ENCODE results near the gene ITGB6. TPM values are rescaled to one million over a fixed set of nuclear protein-coding genes. Genes with fewer than 3 reads are reported as not detected.

The ITGB6 gene
- total and polyA plus RNA-seq, 10 of the 15 experiments (the other 5 are each of a cell fraction or from before 2014, with no cell fraction given), result 0.04 TPM; not detected in 9

GRCh38 chr2:160051371-160051800 lies 148.7 kb downstream of the ITGB6 start:
- H3K27ac ChIP-seq (ENCODE audit: control insufficient read depth, insufficient read depth), result no peak overlapping the region
- SMC1A ChIA-PET (ENCODE audit: uncharacterized antibody, unreplicated experiment), result no interaction called here
- H3K27me3 ChIP-seq (replicated peaks in 1 of 2; ENCODE audit: control insufficient read depth in 2 of 2, insufficient read depth in 2 of 2, low read length in 1 of 2), result no peaks in the 10 kb centered on the region; a peak in 2 of 4 replicates
- H3K4me2 ChIP-seq (ENCODE audit: control insufficient read depth, insufficient read depth), result no peak overlapping the region
- H3K9ac ChIP-seq (ENCODE audit: control insufficient read depth, insufficient read depth, low read length), result no peak overlapping the region
- H4K20me1 ChIP-seq (ENCODE audit: control insufficient read depth, insufficient read depth), result no peaks in the 10 kb centered on the region
- H3K4me1 ChIP-seq (ENCODE audit: control insufficient read depth, insufficient read depth, low read length), result no peaks in the 10 kb centered on the region
- 36% methylated on average over 3 of the region's 3 CpGs for WGBS (ENCODE audit: insufficient coverage, insufficient replicate concordance, low lambda C conversion rate, missing lambda C conversion rate)
- H3K9me3 ChIP-seq (replicated peaks; ENCODE audit: control insufficient read depth, insufficient read depth, low read length), result no peaks in the 10 kb centered on the region
- ATAC-seq (no peak; the same call in 2 of the 3 replicates), DNase-seq (ENCODE audit: low read depth, low spot score) (no peak), FAIRE-seq (no peak)
- CTCF ChIA-PET, result interaction anchor here (0.6 to 0.8 kb wide), 2 partner anchors 944 to 1012 kb away, joined by 3 to 4 read pairs; no protein-coding TSS in a partner anchor
- POLR2A ChIA-PET, result no interaction called here
- in situ Hi-C loops (cut with MboI) (no loop called here), intact Hi-C loops (cut with micrococcal nuclease; ENCODE audit: unreplicated experiment) (no loop called here)
- no TSS peak for BruUV-seq (replicated peaks)
- no peak overlapping the region for H3K4me3 ChIP-seq
- RAD21 ChIA-PET (ENCODE audit: unreplicated experiment), result no interaction called here
- no peaks in the 10 kb centered on the region for H3K36me3 ChIP-seq (ENCODE audit: control insufficient read depth in 2 of 2, insufficient read depth in 2 of 2, low read length in 1 of 2)
- no peak overlapping the region for H2AFZ ChIP-seq (ENCODE audit: control insufficient read depth, low read depth, low read length)
- no peaks in the 10 kb centered on the region for H3K79me2 ChIP-seq (ENCODE audit: control insufficient read depth, insufficient read depth, low read length)
- TF ChIP-seq TARDBP (IDR thresholded peaks at IDR 0.05; ENCODE audit: borderline replicate concordance), result no peak
- no peak for TF ChIP-seq IRF4 (IDR thresholded peaks at IDR 0.05; ENCODE audit: low read depth, low read length)
- TF ChIP-seq CUX1 (IDR thresholded peaks at IDR 0.05; ENCODE audit: insufficient replicate concordance, low read depth, low read length), result no peak
- no peak for TF ChIP-seq HDAC6 (IDR thresholded peaks at IDR 0.05; ENCODE audit: unreplicated experiment)
- TF ChIP-seq ELK1 (IDR thresholded peaks at IDR 0.05; ENCODE audit: low read depth, low read length), result no peak
- TF ChIP-seq PAX8 (IDR thresholded peaks at IDR 0.05), result no peak
- no peak for TF ChIP-seq BACH1 (IDR thresholded peaks at IDR 0.05; ENCODE audit: borderline replicate concordance)
- no peak for TF ChIP-seq IKZF2 (IDR thresholded peaks at IDR 0.05)
- no peak for TF ChIP-seq ZZZ3 (IDR thresholded peaks at IDR 0.05; ENCODE audit: control insufficient read depth, insufficient read length, low read depth)
- TF ChIP-seq CEBPB (IDR thresholded peaks at IDR 0.05; ENCODE audit: borderline replicate concordance in 1 of 2, low read depth in 2 of 2, low read length in 2 of 2), result no peak
- no peak for TF ChIP-seq ZBTB4 (CRISPR knock-in tag; IDR thresholded peaks at IDR 0.05)
- no peak for TF ChIP-seq STAT3 (IDR thresholded peaks at IDR 0.05; ENCODE audit: low read depth, low read length)
- no peak for TF ChIP-seq MTA3 (IDR thresholded peaks at IDR 0.05; ENCODE audit: borderline replicate concordance, low read length)

Measured in GM12878 (cell line).